Lower leg skin (tissue), 4 donors: ENCODE measurements around the gene UNC93B1. TPM values are rescaled to one million over a fixed set of nuclear protein-coding genes. Genes with fewer than 3 reads are reported as not detected.
"Not testable (repeated sequence)": the region's sequence is repeated elsewhere in the genome, so short reads cannot be mapped to it uniquely, and the experiment has no call there.

Experiments used
- DNase-seq, 2 donors: peaks; one replicate each; pipeline ENCODE4 v3.0.0-alpha.2; 2019; ENCODE audit warnings: low spot score in 2 of 2
- H3K4me3 ChIP-seq: fragments of 200-600 bp; sonication (generic); 2 replicates; pipeline ENCODE4 v1.5.1; 2017; ENCODE audit warnings: mild to moderate bottlenecking, low read depth; ENCODE audit not compliant: poor library complexity, severe bottlenecking
- WGBS, 2 donors: methylation state at CpG; one replicate each; pipeline ENCODE4 v1.1.5; 2018; 5-methylcytosine and 5-hydroxymethylcytosine counted together
- intact Hi-C: fragments of 100-400 bp; cut with DNase I; formaldehyde crosslinking; loops from one replicate; pipeline ENCODE4 v1.15.0; 2023; ENCODE audit warnings: low total_unique reads
- microRNA-seq, 2 donors: library from miRNA; unstranded; fragments of <30 nt; microRNA quantifications; one replicate each; pipeline ENCODE4, GENCODE V29; 2016; ENCODE audit warnings: borderline replicate concordance in 2 of 2, borderline number of aligned reads in 1 of 2
- total RNA-seq, 4 donors: library from RNA; depleted of rRNA; stranded (reverse); fragments of >200 nt; gene quantifications; one replicate each; pipeline ENCODE4 v1.1.0, GENCODE V29; 2016

UNC93B1 gene
- total RNA-seq, 4 donors from 2014 or later: 29.2 to 47.2 (median 44.3) TPM

DNA sequence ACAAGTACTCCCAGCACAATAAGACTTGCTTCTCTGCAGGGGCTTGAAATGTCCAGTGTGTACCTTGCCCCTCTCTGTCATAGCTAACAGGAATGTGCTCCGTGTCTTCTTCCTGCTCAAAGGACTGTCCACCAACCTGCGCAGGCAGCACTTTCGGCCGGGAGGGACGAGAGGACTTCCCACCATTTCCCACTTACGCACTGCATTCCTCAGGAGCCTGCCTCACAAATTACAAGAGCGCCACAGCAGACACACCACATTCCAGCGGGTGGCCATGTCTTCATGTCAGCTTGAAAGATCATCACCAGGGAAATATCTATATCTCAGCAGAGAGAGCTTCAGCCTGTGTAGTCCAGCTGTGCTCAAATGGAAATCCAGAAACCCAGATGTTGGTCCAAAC lies 53.2 kb downstream of the UNC93B1 start:
- intact Hi-C loops, H3K4me3 ChIP-seq, DNase-seq: not testable (repeated sequence)
- WGBS, 2 donors: 77 to 79% methylated on average over 8 of the region's 8 CpGs

DNA sequence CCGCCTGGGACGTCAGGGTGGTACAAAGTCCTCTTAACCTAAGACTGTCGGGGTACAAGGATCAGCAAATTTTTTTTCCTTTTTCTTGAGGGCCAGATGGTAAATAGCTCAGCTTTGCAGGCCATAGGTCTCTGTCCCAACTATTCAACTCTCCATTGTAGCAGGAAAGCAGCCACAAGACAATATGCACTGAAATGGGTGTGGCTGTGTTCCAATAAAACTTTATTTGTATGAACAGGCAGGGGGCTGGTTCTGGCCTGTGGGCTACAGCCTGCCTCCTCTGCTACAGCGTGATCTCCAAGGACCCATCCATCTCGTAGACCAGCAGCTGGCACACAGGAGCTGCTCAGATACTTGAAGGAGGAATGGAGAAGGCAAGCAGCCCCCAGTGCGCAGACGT lies 56.1 kb downstream of the UNC93B1 start:
- intact Hi-C loops, H3K4me3 ChIP-seq, DNase-seq: not testable (repeated sequence)
- WGBS, 2 donors: 86 to 92% methylated on average over 3 to 7 of the region's 7 CpGs

DNA sequence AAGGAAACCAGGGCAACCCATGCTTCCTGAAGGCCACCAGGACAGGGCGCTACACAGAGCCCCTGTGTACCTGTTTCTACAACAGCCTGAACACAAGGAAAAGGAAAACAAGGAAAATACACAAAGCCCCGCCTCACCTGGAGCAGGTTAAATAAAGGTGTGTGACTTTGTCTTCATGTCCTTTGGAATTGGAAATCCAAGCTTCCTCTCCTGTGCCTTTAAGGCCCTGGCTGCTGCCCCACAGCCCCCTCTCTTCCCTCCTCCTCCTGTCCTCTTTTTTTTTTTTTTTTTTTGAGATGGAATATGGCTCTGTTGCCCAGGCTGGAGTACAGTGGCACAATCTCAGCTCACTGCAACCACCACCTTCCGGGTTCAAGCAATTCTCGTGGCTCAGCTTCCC lies 57.5 kb downstream of the UNC93B1 start:
- peak in 1 of 2 donors; percentile 34 for DNase-seq
- H3K4me3 ChIP-seq, intact Hi-C loops: not testable (repeated sequence)
- WGBS, 2 donors: 62 to 90% methylated on average over 4 of the region's 4 CpGs

DNA sequence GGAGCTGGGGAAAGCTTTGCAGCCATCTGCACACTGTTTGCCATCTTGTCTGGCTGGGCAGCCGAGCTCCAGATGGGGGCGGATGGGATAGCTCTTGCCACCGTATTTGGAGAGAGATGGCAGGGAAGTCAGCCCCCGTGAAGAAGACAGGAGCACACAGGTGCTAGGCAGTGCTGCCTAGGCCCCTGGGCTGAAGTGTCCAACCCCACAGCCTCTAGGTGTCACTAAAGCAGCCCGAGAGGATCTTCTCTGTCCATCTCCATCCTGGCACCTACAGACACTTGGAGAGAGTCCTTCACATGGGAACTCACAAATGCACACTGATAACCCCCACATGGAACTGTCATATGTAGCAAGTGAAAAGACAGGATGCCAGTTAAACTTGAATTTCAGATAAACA lies 60.5 kb downstream of the UNC93B1 start:
- H3K4me3 ChIP-seq, intact Hi-C loops, DNase-seq: not testable (repeated sequence)
- WGBS, 2 donors: 60 to 70% methylated on average over 1 to 5 of the region's 5 CpGs

Small RNA genes within 50 kb of the gene (microRNA-seq; reads per million reads assigned to microRNA genes)
- gene MIR4691 (0 reads per million in 2 donors), gene MIR6753 (0 reads per million in 2 donors), gene MIR7113 (0 to 0.68 reads per million in 2 donors)

Other genes starting within 250 kb of the UNC93B1 start
- 10 to 100 TPM in 1 of 4 donors, 1 to 10 TPM in 3; 5.4 to 11.6 (median 6.4) TPM for gene ALDH3B1, start 6.2 kb upstream of the UNC93B1 start, total RNA-seq
- gene NDUFS8, start 26.6 kb upstream of the UNC93B1 start, total RNA-seq: 100 to 1,000 TPM; 136 to 206 (median 159) TPM
- gene TCIRG1, start 34.9 kb upstream of the UNC93B1 start, total RNA-seq: 10 to 100 TPM; 29.6 to 57.1 (median 34.8) TPM
- 10 to 100 TPM in 3 of 4 donors, 1 to 10 TPM in 1; 5.9 to 15.6 (median 13.1) TPM for gene CHKA, start 117.3 kb upstream of the UNC93B1 start, total RNA-seq
- gene KMT5B, start 209.2 kb upstream of the UNC93B1 start, total RNA-seq: 10 to 100 TPM; 26.3 to 34.9 (median 34.0) TPM